OCI-LY1 (cell line): ENCODE results near the gene GALNT14.

ENCODE experiments used
- H2AFZ ChIP-seq: fragments of 200-600 bp; sonication (generic), shearing (Covaris generic); 2 replicates; pipeline ENCODE4 v1.6.0; 2014; ENCODE audit warnings: antibody characterized with exemption, mild to moderate bottlenecking, low read length
- H3F3A ChIP-seq: fragments of 200-600 bp; sonication (generic), shearing (Covaris generic); 2 replicates; pipeline ENCODE4 v1.6.0; 2014; ENCODE audit warnings: mild to moderate bottlenecking, antibody characterized with exemption, low read length, moderate library complexity; ENCODE audit not compliant: insufficient read depth
- H3K27ac ChIP-seq: fragments of 200-600 bp; sonication (generic); 2 replicates; pipeline ENCODE4 v1.5.1; 2014; ENCODE audit warnings: low read length, mixed run types, mild to moderate bottlenecking, low read depth; ENCODE audit not compliant: poor library complexity, severe bottlenecking
- H3K27me3 ChIP-seq: fragments of 200-600 bp; sonication (generic); 2 replicates; pipeline ENCODE4 v1.6.0; 2014; ENCODE audit warnings: antibody characterized with exemption, mild to moderate bottlenecking, low read length, moderate library complexity; ENCODE audit not compliant: insufficient read depth
- H3K36me3 ChIP-seq: fragments of 200-600 bp; sonication (generic); 2 replicates; pipeline ENCODE4 v1.6.1; 2014; ENCODE audit warnings: mild to moderate bottlenecking, antibody characterized with exemption, low read length, moderate library complexity, mixed read lengths; ENCODE audit not compliant: insufficient read depth
- H3K4me1 ChIP-seq: fragments of 200-600 bp; sonication (generic); 2 replicates; pipeline ENCODE4 v1.5.1; 2014; ENCODE audit warnings: mild to moderate bottlenecking, low read length, moderate library complexity; ENCODE audit not compliant: insufficient read depth, severe bottlenecking
- H3K4me2 ChIP-seq: fragments of 200-600 bp; sonication (generic), shearing (Covaris generic); 2 replicates; pipeline ENCODE4 v1.6.1; 2014; ENCODE audit warnings: low read length
- H3K4me3 ChIP-seq: fragments of 200-600 bp; sonication (generic); 2 replicates; pipeline ENCODE4 v1.5.1; 2014; ENCODE audit warnings: low read length, low read depth, mild to moderate bottlenecking, mixed read lengths; ENCODE audit not compliant: poor library complexity, severe bottlenecking
- H3K79me2 ChIP-seq: fragments of 200-600 bp; shearing (Covaris generic); 2 replicates; pipeline ENCODE4 v1.6.1; 2016; ENCODE audit warnings: mixed run types, low read length, mixed read lengths; ENCODE audit not compliant: insufficient read depth
- H3K9ac ChIP-seq: fragments of 200-600 bp; sonication (generic), shearing (Covaris generic); 2 replicates; pipeline ENCODE4 v1.6.1; 2014; ENCODE audit warnings: mild to moderate bottlenecking, low read length, mixed read lengths
- H3K9me2 ChIP-seq: fragments of 200-600 bp; sonication (generic), shearing (Covaris generic); 2 replicates; pipeline ENCODE4 v1.6.1; 2014; ENCODE audit warnings: low read depth, mild to moderate bottlenecking, low read length, mixed read lengths
- H3K9me3 ChIP-seq: fragments of 200-600 bp; shearing (Covaris generic); 2 replicates; pipeline ENCODE4 v1.6.1; 2014; ENCODE audit warnings: low read length, mixed read lengths
- H4K20me1 ChIP-seq: fragments of 200-600 bp; sonication (generic), shearing (Covaris generic); 2 replicates; pipeline ENCODE4 v1.6.0; 2016; ENCODE audit warnings: mild to moderate bottlenecking, low read length; ENCODE audit not compliant: insufficient read depth
- CTCF ChIP-seq: fragments of 200-600 bp; sonication (generic), shearing (Covaris generic); IDR thresholded peaks from 2 replicates; pipeline ENCODE4 v1.5.1; 2017; ENCODE audit warnings: mild to moderate bottlenecking, antibody characterized with exemption, low read length, moderate library complexity, mixed read lengths
- EZH2 ChIP-seq: fragments of 200-600 bp; sonication (generic), shearing (Covaris generic); IDR thresholded peaks from 2 replicates; pipeline ENCODE4 v1.8.0; 2017; ENCODE audit warnings: borderline replicate concordance, mixed run types, mild to moderate bottlenecking, antibody characterized with exemption, low read length, moderate library complexity, mixed read lengths

GALNT14 gene

GRCh38 chr2:31113765-31114164 is 24.5 kb downstream of the GALNT14 start:
- TF ChIP-seq CTCF (no peak), EZH2 (no peak)
- H3K4me3 ChIP-seq: no peak overlapping the region
- no peak overlapping the region for H3K9ac ChIP-seq
- no peaks in the 10 kb centered on the region for H3K79me2 ChIP-seq
- no peak overlapping the region for H3K4me2 ChIP-seq
- no peaks in the 10 kb centered on the region for H3K9me2 ChIP-seq
- H4K20me1 ChIP-seq: no peaks in the 10 kb centered on the region
- H3K27ac ChIP-seq: no peak overlapping the region
- no peak overlapping the region for H2AFZ ChIP-seq
- no peaks in the 10 kb centered on the region for H3K4me1 ChIP-seq
- no peaks in the 10 kb centered on the region for H3K27me3 ChIP-seq
- no peaks in the 10 kb centered on the region for H3K36me3 ChIP-seq
- H3K9me3 ChIP-seq: no peaks in the 10 kb centered on the region
- H3F3A ChIP-seq: no peaks in the 10 kb centered on the region

- Histone ChIP-seq H2AFZ (no peak overlapping the region), H3K9ac (no peak overlapping the region), H3K9me3 (no peaks in the 10 kb centered on the region), H3K9me2 (no peaks in the 10 kb centered on the region), H3K4me2 (no peak overlapping the region), H4K20me1 (no peaks in the 10 kb centered on the region), H3K27ac (no peak overlapping the region), H3K27me3 (no peaks in the 10 kb centered on the region), H3K4me1 (no peaks in the 10 kb centered on the region), H3K4me3 (no peak overlapping the region), H3K36me3 (no peaks in the 10 kb centered on the region), H3F3A (no peaks in the 10 kb centered on the region), H3K79me2 (no peaks in the 10 kb centered on the region)
- TF ChIP-seq EZH2 (no peak), CTCF (no peak)
Measured at GRCh38 chr2:31112544-31112943, 25.7 kb downstream of the GALNT14 start.

- no peak overlapping the region for H2AFZ ChIP-seq
- no peaks in the 10 kb centered on the region for H3K36me3 ChIP-seq
- H3K9me2 ChIP-seq: no peaks in the 10 kb centered on the region
- no peaks in the 10 kb centered on the region for H3K4me1 ChIP-seq
- H3K27me3 ChIP-seq: no peaks in the 10 kb centered on the region
- H3F3A ChIP-seq: no peaks in the 10 kb centered on the region
- no peaks in the 10 kb centered on the region for H3K9me3 ChIP-seq
- TF ChIP-seq CTCF: no peak
- TF ChIP-seq EZH2: no peak
- H4K20me1 ChIP-seq: no peaks in the 10 kb centered on the region
- no peak overlapping the region for H3K9ac ChIP-seq
- H3K4me2 ChIP-seq: no peak overlapping the region
- no peaks in the 10 kb centered on the region for H3K79me2 ChIP-seq
- no peak overlapping the region for H3K27ac ChIP-seq
- no peak overlapping the region for H3K4me3 ChIP-seq
Measured at GRCh38 chr2:31110998-31111397, 27.2 kb downstream of the GALNT14 start.
